Mesothelial cell of epicardium (in vitro differentiated cells): ENCODE data around the gene STK32B. TPM values are rescaled to one million over a fixed set of nuclear protein-coding genes. Genes with fewer than 3 reads are reported as not detected.

Experiments used
- DNase-seq, 2 experiments: peaks; one replicate each; pipeline ENCODE4 v3.0.0; 2021; ENCODE audit warnings: low spot score in 2 of 2; ENCODE audit not compliant: unreplicated experiment in 2 of 2
- H3K27ac Mint-ChIP-seq: 2 replicates; pipeline ENCODE4 v1.8.0; 2021; ENCODE audit warnings: mixed read lengths
- H3K27me3 Mint-ChIP-seq: 2 replicates; pipeline ENCODE4 v1.8.0; 2021; ENCODE audit warnings: low read depth, mixed read lengths
- H3K36me3 Mint-ChIP-seq: 2 replicates; pipeline ENCODE4 v1.8.0; 2021; ENCODE audit warnings: mixed read lengths
- H3K4me1 Mint-ChIP-seq: 2 replicates; pipeline ENCODE4 v1.8.0; 2021; ENCODE audit warnings: mixed read lengths
- H3K4me3 Mint-ChIP-seq: 2 replicates; pipeline ENCODE4 v1.8.0; 2021; ENCODE audit warnings: mild to moderate bottlenecking, moderate library complexity, mixed read lengths
- H3K9me3 Mint-ChIP-seq: 2 replicates; pipeline ENCODE4 v1.8.0; 2021; ENCODE audit warnings: mixed read lengths
- total RNA-seq: library from RNA; stranded (reverse); gene quantifications from 3 replicates; pipeline ENCODE4 v1.2.1, GENCODE V29; 2021
- TF ChIP-seq, protein P1 (sequence below): fragments of 200-600 bp; sonication (generic); IDR thresholded peaks from one replicate; pipeline ENCODE4 v1.5.0; 2021; ENCODE audit warnings: antibody characterized with exemption; ENCODE audit not compliant: unreplicated experiment

The STK32B gene
- total RNA-seq, 1 donor from 2014 or later = 0.96 TPM

DNA sequence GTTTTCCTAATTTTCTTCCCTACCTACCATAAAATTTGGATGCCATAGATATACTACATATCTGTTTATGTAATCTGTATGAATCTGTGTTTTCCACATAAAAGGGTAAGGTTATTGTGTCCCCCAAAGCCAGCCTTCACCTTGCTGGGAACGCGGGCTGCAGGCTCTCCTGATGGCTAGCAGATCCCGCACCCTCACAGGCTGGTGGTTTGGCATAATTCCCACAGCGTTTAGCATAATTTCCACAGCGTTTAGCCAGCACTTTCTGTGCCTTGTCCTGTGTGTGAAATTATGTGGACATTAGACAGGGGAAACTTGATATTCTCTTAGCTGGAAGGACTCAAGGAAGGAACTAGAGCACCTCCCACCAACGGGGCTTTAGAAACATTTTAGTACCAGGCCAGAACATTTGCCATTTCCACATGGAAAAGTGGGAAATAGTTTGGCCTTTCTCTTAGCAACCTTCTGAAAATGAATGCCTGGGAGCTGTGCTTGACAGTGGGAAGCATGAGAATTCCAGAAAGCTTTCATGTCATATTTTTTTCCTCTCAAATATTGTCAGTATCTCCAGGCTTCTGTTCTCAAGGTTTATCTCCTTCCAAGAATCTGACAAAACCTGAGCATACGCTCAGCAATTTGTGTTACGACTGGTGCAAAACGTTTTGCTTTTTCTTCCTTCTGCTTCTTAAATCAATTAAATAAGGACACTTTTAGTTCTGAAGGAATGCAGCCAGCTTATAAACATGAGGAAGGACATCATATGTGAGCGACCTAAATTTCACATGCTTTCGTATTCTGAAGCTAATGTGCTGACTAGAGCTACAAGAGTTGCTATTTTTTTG is 67.9 kb downstream of the STK32B start:
- H3K4me3 Mint-ChIP-seq = no peak overlapping the region
- TF ChIP-seq, protein P1, sequence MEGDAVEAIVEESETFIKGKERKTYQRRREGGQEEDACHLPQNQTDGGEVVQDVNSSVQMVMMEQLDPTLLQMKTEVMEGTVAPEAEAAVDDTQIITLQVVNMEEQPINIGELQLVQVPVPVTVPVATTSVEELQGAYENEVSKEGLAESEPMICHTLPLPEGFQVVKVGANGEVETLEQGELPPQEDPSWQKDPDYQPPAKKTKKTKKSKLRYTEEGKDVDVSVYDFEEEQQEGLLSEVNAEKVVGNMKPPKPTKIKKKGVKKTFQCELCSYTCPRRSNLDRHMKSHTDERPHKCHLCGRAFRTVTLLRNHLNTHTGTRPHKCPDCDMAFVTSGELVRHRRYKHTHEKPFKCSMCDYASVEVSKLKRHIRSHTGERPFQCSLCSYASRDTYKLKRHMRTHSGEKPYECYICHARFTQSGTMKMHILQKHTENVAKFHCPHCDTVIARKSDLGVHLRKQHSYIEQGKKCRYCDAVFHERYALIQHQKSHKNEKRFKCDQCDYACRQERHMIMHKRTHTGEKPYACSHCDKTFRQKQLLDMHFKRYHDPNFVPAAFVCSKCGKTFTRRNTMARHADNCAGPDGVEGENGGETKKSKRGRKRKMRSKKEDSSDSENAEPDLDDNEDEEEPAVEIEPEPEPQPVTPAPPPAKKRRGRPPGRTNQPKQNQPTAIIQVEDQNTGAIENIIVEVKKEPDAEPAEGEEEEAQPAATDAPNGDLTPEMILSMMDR = no peak
- H3K4me1 Mint-ChIP-seq = peaks cover 2% of the 10 kb centered on the region
- no peak overlapping the region for H3K27ac Mint-ChIP-seq
- peaks cover 24% of the 10 kb centered on the region for H3K27me3 Mint-ChIP-seq
- no peaks in the 10 kb centered on the region for H3K9me3 Mint-ChIP-seq
- H3K36me3 Mint-ChIP-seq = no peaks in the 10 kb centered on the region
- DNase-seq = no peak

DNA sequence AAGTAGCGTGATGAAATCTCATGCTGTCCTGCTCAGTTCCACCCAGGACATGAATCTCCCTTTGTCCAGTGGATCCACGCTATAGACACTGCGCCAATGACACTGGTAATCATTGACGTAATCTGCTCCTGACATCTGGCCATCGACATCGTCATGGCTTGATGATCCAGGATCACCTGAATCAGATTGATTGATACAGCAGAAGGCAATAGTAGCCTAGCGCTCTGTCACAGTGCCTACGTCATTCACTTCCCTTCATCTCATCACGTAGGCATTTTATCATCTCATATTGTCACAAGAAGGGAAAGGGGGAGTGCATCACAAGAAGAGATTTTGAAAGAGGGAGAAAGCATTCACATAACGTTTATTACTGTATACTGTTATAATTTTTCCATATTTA is 68.8 kb downstream of the STK32B start:
- Mint-ChIP-seq H3K36me3 (no peaks in the 10 kb centered on the region), H3K27me3 (peaks cover 25% of the 10 kb centered on the region), H3K4me3 (no peak overlapping the region), H3K4me1 (peaks cover 2% of the 10 kb centered on the region), H3K27ac (no peak overlapping the region), H3K9me3 (no peaks in the 10 kb centered on the region)
- TF ChIP-seq, protein P1 = no peak
- no peak for DNase-seq

DNA sequence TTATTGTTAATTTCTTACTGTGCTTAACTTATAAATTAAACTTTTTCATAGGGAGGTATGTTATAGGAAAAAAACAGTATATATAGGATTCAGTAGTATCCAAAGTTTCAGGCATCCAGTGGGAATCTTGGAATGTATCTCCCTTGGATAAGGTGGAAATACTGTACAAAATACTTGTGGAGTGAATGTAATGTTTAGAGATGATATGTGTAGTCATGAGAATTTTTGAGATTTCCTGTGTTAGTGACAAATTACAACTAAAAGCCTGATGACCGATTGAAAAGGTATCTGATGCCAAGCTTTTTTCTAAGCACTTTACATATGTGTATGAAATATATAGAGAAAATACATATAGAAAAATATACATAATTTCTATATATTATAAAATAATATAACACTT is 69.2 kb downstream of the STK32B start:
- H3K4me1 Mint-ChIP-seq = no peaks in the 10 kb centered on the region
- H3K9me3 Mint-ChIP-seq = no peaks in the 10 kb centered on the region
- H3K4me3 Mint-ChIP-seq = no peak overlapping the region
- DNase-seq = no peak
- TF ChIP-seq, protein P1 = no peak
- peaks cover 27% of the 10 kb centered on the region for H3K27me3 Mint-ChIP-seq
- H3K27ac Mint-ChIP-seq = no peak overlapping the region
- no peaks in the 10 kb centered on the region for H3K36me3 Mint-ChIP-seq

DNA sequence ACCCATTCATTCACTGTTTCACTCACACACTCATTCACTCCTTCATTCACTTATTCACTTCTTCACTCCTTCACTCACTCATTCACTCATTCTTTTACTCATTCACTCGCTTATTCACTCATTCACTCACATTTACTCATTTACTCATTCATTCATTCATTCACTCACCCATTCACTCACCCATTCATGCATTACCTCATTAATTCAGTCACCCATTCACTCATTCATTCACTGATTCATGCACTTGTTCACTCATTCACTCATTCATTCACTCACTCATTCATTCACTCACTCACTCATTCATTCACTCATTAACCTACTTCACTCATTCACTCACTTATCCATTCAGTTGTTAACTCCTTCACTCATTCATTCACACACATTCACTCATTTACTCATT is 70.8 kb downstream of the STK32B start:
- Mint-ChIP-seq H3K4me1 (no peaks in the 10 kb centered on the region), H3K27ac (no peak overlapping the region), H3K27me3 (peaks cover 37% of the 10 kb centered on the region), H3K36me3 (no peaks in the 10 kb centered on the region), H3K9me3 (no peaks in the 10 kb centered on the region), H3K4me3 (no peak overlapping the region)
- TF ChIP-seq, protein P1 = no peak
- no peak for DNase-seq

DNA sequence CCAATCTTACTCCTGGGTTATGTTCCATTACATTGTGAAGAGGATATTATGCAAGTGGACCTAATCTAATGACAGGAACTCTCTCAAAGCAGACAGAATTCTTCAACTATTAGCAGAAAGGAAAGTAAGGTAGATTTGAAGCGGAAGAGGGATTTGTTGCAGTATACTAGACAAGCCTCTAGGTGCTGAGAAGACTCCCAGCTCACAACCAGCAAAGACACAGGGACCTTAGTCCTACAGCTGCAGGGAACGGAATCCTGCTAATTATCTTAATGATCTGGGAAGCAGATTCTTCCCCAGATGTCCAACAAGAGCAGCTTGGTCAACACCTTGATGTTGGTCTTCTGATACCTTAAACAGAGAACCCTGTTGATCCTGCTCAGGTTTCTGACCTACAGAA is 73.6 kb downstream of the STK32B start:
- Mint-ChIP-seq H3K27me3 (peaks cover 35% of the 10 kb centered on the region), H3K4me3 (no peak overlapping the region), H3K36me3 (no peaks in the 10 kb centered on the region), H3K4me1 (no peaks in the 10 kb centered on the region), H3K9me3 (no peaks in the 10 kb centered on the region), H3K27ac (no peak overlapping the region)
- TF ChIP-seq, protein P1 = no peak
- no peak for DNase-seq
